LNCAP (cell line): ENCODE results near the gene SEPTIN14.

Source experiments
- CTCF ChIP-seq: fragments of 450-650 bp; IDR thresholded peaks from 2 replicates; pipeline ENCODE4 v1.5.1; 2017; ENCODE audit warnings: mild to moderate bottlenecking

Gene SEPTIN14

DNA sequence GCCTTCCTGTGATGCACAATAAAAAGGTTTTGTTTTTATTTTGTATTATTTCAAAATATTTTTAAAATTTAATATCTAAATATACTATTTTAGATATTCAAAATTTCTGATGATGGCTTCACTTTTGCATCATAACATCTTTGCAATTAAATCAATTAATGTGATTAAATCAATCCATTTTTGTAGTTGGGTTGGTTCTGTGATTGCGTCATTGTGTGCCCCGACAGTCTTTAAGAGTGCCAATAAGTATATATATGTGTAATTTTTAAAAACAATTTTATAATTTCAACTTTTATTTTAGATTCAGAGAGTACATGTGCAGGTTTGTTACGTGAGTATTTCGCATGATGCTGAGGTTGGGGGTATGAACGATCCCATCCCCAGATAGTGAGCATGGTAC lies 70.5 kb downstream of the SEPTIN14 start:
- TF ChIP-seq CTCF: no peak

GRCh38 chr7:55787796-55788195 lies 74.8 kb downstream of the SEPTIN14 start:
- no peak for TF ChIP-seq CTCF

DNA sequence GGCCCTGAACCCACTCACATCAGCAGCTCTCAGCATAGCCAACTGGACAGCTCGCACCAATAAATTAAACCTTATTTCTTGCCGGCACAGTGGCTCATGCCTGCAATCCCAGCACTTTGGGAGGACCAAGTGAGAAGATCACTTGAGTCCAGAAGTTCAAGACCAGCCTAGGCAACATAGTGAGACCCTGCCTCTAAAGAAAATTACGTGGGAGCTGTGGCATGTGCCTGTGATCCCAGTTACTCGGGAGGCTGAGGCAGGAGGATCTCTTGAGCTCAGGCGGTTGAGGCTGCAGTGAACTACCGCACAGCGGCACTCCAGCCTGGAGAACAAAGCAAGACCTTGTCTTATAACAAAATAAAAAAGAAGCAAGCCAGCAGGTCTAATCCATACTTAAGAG lies 75.7 kb downstream of the SEPTIN14 start:
- no peak for TF ChIP-seq CTCF

GRCh38 chr7:55784151-55784550 lies 78.4 kb downstream of the SEPTIN14 start:
- no peak for TF ChIP-seq CTCF

- TF ChIP-seq CTCF: no peak
These were observed 83.9 kb downstream of the SEPTIN14 start for GRCh38 chr7:55778631-55779030.

DNA sequence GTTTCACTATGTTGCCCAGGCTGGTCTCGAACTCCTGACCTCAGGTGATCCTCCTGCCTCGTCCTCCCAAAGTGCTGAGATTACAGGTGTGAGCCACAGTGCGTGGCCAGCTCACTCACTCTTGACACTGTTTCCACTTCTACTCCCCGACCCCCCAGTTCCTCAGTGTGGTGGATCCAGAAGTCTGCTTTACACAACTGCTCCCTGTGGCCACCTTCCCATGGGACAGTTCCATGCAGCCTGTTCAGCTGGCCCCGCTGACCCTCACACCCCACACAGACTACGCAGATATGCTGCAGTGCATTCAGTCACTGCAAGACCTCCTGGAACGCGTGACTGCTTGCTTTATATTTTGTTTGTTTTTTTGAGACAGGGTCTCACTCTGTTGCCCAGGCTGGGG lies 86.4 kb downstream of the SEPTIN14 start:
- no peak for TF ChIP-seq CTCF

GRCh38 chr7:55775051-55775420 lies 87.5 kb downstream of the SEPTIN14 start:
- TF ChIP-seq CTCF: no peak

- TF ChIP-seq CTCF: no peak
These were observed 88.1 kb downstream of the SEPTIN14 start for GRCh38 chr7:55774327-55775050.
